ENCODE results near the gene CPNE8. TPM values are rescaled to one million over a fixed set of nuclear protein-coding genes. Genes with fewer than 3 reads are reported as not detected.

Gene CPNE8
- total RNA-seq, 2 donors from 2014 or later, result 4.8 to 5.9 TPM

DNA sequence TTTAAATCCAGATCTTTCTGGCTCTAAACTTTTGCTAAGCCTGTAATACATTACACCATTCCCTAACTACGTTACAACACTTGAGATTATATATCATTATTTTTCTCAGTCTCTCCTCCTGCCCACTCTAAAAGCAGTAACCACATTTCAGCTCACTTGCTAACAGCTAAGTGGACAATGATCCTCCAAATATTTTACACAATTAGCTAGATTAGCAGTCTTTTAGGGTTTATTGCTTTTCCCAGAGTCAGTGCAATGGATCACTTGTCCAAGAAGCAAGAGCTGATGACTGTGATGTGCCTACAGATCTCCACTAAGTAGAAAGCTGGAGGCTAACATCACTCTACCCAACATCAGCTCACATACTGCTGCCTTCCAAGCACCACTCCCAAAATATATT, 17.6 kb downstream of the CPNE8 start:
- H3K27me3 Mint-ChIP-seq, result no peaks in the 10 kb centered on the region

DNA sequence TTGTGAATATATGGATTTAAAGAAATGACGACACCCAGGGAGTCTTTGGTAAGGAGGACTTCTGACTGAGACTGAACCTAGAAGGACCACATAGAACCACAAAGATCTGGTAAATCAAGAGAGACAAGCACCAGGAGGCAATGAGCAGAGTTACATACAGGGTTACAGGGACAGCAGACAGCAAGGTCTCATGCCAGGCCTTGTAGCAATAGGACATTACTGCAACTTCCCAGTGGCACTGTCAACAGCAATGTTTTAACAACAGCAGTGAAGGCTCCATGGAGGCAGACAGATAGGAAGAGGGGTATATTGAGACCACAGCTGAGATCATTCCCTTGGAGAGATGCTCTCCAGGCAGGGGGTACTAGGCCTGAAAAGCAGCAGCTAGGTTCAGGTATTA, 18.5 kb downstream of the CPNE8 start:
- Mint-ChIP-seq H3K27me3 (no peaks in the 10 kb centered on the region), H3K27ac (no peak overlapping the region), H3K36me3 (ENCODE audit: low read depth) (no peaks in the 10 kb centered on the region), H3K4me1 (peaks cover 3% of the 10 kb centered on the region), H3K4me3 (no peak overlapping the region)
- no peaks in the 10 kb centered on the region for H3K9me3 ChIP-seq (ENCODE audit: control insufficient read depth, low read length, poor library complexity, severe bottlenecking)
- ATAC-seq (no peak), DNase-seq (no peak)

More for the DNA sequence above, 17.6 kb downstream of the CPNE8 start:
- ATAC-seq (no peak), DNase-seq (no peak)
- Mint-ChIP-seq H3K4me1 (peaks cover 6% of the 10 kb centered on the region), H3K36me3 (ENCODE audit: low read depth) (no peaks in the 10 kb centered on the region), H3K4me3 (no peak overlapping the region), H3K27ac (no peak overlapping the region)
- H3K9me3 ChIP-seq (ENCODE audit: control insufficient read depth, low read length, poor library complexity, severe bottlenecking), result no peaks in the 10 kb centered on the region

DNA sequence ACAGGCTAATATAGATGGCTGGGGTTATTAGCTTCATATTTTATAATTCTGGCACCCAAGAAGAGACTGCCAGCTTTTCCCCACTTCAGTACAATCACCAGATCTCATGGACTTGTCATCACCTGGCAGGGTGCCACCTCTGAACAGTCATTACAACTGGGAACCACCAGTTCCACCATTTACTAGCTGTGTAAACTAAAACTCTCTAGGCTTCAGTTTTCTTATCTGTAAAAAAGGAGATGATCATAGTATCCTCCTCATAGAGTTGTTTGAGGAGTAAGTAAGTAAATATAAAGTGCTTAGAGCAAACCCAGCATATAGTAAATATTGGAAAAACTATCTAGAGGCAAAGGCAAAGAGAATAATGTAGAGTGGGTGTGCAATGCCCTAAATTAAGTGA, 19.3 kb downstream of the CPNE8 start:
- ATAC-seq (no peak), DNase-seq (no peak)
- H3K27ac Mint-ChIP-seq, result no peak overlapping the region
- H3K9me3 ChIP-seq (ENCODE audit: control insufficient read depth, low read length, poor library complexity, severe bottlenecking), result no peaks in the 10 kb centered on the region
- no peaks in the 10 kb centered on the region for H3K36me3 Mint-ChIP-seq (ENCODE audit: low read depth)
- H3K4me3 Mint-ChIP-seq, result no peak overlapping the region
- H3K4me1 Mint-ChIP-seq, result no peaks in the 10 kb centered on the region
- no peaks in the 10 kb centered on the region for H3K27me3 Mint-ChIP-seq

DNA sequence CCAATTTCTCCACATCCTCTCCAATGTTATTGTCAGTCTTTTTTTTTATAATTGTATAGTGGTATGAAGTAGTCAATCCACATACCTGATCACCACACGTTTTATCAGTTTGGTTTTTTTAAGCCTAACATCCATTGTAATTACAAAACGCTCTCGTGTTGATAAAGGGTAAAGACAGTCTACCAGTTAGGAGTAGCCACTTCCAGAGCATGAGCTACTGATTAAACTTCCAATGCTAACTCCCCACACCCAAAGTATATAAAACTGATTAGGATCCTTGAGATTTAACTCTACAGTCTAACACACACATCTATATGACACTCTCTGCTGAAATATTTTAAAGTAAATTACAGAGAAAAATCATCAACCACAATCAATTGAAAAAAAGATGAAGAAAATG, 20.7 kb downstream of the CPNE8 start:
- no peaks in the 10 kb centered on the region for H3K4me1 Mint-ChIP-seq
- H3K9me3 ChIP-seq (ENCODE audit: control insufficient read depth, low read length, poor library complexity, severe bottlenecking), result no peaks in the 10 kb centered on the region
- H3K27ac Mint-ChIP-seq, result no peak overlapping the region
- no peaks in the 10 kb centered on the region for H3K27me3 Mint-ChIP-seq
- no peak overlapping the region for H3K4me3 Mint-ChIP-seq
- no peak for DNase-seq
- no peaks in the 10 kb centered on the region for H3K36me3 Mint-ChIP-seq (ENCODE audit: low read depth)
- no peak for ATAC-seq

DNA sequence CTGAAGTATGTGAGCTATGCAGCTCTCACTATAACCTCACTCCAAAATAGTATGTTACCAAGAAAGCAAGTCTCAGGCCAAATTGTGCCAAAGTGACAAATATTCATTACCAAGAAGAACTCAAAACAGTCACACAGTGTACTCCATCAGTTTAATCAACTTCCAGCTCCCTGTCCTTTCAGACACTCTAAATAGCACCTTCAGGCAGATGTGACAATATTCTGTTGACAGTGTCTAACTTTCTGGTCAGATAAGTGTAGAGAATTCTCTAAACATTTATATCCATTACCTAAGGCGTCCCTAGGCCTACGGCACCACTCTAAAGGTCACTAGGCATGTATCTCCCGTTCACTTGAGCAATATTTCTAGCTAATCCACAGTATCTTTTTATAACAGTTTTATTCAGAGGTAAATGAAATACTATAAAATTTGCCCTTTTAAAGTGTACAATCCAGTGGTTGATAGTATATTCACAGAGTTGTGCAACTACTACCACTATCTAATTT, 21.7 kb downstream of the CPNE8 start:
- no peaks in the 10 kb centered on the region for H3K9me3 ChIP-seq (ENCODE audit: control insufficient read depth, low read length, poor library complexity, severe bottlenecking)
- no peaks in the 10 kb centered on the region for H3K27me3 Mint-ChIP-seq
- H3K27ac Mint-ChIP-seq, result no peak overlapping the region
- H3K4me1 Mint-ChIP-seq, result no peaks in the 10 kb centered on the region
- no peak overlapping the region for H3K4me3 Mint-ChIP-seq
- no peak for ATAC-seq
- no peaks in the 10 kb centered on the region for H3K36me3 Mint-ChIP-seq (ENCODE audit: low read depth)
- DNase-seq, result no peak

DNA sequence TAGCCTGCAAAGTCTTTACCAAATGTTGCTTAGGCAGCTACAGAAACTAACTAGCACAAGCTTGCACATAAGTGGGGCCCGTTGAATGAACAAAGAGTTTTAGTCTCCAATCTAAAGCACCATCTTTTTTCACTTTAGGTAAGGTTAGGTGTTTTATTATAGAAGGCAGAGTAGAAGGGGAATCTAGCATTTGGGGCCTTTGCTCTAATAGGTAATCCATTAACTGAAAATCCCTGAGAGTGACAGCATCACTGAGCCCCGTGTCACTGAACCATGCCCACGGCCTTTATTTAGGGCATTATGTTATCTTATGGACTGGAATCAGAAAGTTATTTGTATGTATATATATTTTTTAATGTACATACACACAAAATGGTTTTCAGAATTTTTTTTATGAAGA, 25.1 kb downstream of the CPNE8 start:
- H3K9me3 ChIP-seq (ENCODE audit: control insufficient read depth, low read length, poor library complexity, severe bottlenecking), result no peaks in the 10 kb centered on the region
- no peaks in the 10 kb centered on the region for H3K36me3 Mint-ChIP-seq (ENCODE audit: low read depth)
- no peak overlapping the region for H3K27ac Mint-ChIP-seq
- H3K4me1 Mint-ChIP-seq, result no peaks in the 10 kb centered on the region
- H3K27me3 Mint-ChIP-seq, result no peaks in the 10 kb centered on the region
- no peak overlapping the region for H3K4me3 Mint-ChIP-seq
- DNase-seq (no peak), ATAC-seq (no peak)

DNA sequence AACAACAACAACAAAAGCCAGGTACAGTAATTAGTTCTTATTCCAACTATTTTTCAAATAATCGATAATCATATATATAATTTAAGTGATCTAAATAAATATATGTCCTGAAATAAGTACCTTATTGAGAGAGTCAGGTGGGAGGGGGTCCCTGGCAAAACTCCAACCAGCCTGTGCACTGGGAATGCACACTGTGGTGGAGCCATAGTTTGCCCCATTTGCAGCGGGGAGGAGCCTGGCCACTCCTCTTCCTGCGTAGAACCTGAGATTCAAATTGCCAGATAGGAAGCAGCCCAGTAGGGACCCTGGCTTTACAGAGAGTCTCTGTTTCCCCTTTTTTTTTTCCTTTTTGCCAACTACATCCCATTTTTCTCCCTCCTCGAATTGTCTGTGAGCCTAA, 26.4 kb downstream of the CPNE8 start:
- no peak for ATAC-seq
- no peak overlapping the region for H3K27ac Mint-ChIP-seq
- no peaks in the 10 kb centered on the region for H3K9me3 ChIP-seq (ENCODE audit: control insufficient read depth, low read length, poor library complexity, severe bottlenecking)
- no peak overlapping the region for H3K4me3 Mint-ChIP-seq
- no peaks in the 10 kb centered on the region for H3K27me3 Mint-ChIP-seq
- DNase-seq, result no peak
- no peaks in the 10 kb centered on the region for H3K4me1 Mint-ChIP-seq
- H3K36me3 Mint-ChIP-seq (ENCODE audit: low read depth), result no peaks in the 10 kb centered on the region

DNA sequence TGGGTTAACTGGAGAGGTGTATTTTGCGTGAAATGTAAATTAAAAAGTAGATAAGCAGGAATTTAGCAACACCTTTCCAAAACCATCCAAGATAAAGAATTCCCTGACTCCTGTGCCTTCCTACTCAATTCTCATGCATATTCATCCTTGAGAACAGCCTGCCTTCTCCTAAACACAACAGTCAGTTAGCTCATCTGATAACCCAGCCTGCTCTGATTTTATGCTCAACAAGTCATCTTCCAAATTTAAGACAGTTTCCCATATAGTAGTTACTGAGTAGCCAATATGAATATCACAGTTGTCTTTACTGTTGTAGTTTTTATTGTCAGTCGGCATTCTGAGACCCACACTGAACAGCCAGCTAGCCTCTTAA, 27.1 kb downstream of the CPNE8 start:
- H3K9me3 ChIP-seq (ENCODE audit: control insufficient read depth, low read length, poor library complexity, severe bottlenecking), result no peaks in the 10 kb centered on the region
- ATAC-seq, result no peak
- Mint-ChIP-seq H3K27me3 (no peaks in the 10 kb centered on the region), H3K36me3 (ENCODE audit: low read depth) (no peaks in the 10 kb centered on the region), H3K4me3 (no peak overlapping the region), H3K4me1 (no peaks in the 10 kb centered on the region), H3K27ac (no peak overlapping the region)
- no peak for DNase-seq

DNA sequence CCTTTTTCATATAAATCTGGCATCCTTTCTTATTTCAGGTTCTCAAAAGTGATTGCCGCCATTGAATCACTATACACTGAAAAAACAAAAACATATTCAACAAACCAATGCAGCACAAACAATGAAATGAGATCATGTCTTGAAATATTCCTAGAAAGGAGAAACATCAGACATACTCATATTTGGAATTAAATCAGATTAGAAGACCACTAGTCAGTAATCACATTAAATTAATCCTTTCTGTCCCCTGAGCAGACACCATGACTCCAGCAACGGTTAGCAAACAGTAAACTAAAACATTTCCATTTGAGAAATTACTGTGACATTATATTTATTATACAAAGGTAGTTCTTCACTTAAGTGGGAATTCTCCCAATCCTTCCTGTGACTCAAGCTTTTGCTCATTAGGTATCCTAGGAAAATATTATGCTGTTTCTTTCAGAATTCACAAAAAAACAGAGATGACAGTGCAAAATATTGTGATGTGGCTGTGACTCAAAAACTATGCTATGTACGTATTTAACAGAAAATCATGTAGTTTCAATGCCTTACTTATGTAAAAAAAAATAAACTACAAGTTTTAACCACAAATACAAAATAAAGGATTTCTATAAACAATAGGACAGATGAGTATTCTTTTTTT, 29.7 kb downstream of the CPNE8 start:
- H3K4me1 Mint-ChIP-seq, result no peaks in the 10 kb centered on the region
- DNase-seq (no peak), ATAC-seq (no peak)
- no peak overlapping the region for H3K4me3 Mint-ChIP-seq
- H3K27ac Mint-ChIP-seq, result no peak overlapping the region
- no peaks in the 10 kb centered on the region for H3K36me3 Mint-ChIP-seq (ENCODE audit: low read depth)
- no peaks in the 10 kb centered on the region for H3K27me3 Mint-ChIP-seq
- no peaks in the 10 kb centered on the region for H3K9me3 ChIP-seq (ENCODE audit: control insufficient read depth, low read length, poor library complexity, severe bottlenecking)

DNA sequence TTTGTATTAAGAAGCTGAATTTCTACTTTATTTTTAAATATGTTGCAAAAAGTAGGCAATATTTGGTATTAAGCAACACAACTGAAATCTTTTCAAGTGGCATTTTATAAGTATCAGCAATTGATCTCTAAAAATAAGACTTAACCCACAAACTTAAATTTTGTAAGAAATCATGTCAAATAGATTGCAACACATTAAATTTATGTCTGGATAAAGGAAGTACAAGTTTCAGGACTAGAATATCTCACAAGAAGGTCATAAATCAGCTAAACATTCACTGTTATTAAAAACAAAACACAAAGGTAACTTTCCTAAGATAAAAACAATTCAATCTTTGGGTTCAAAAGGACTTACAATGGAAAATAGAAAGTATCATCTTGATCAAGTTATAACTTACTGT, 32.8 kb downstream of the CPNE8 start:
- Mint-ChIP-seq H3K27me3 (no peaks in the 10 kb centered on the region), H3K4me1 (no peaks in the 10 kb centered on the region), H3K36me3 (ENCODE audit: low read depth) (no peaks in the 10 kb centered on the region), H3K27ac (no peak overlapping the region), H3K4me3 (no peak overlapping the region)
- DNase-seq, result no peak
- no peak for ATAC-seq
- no peaks in the 10 kb centered on the region for H3K9me3 ChIP-seq (ENCODE audit: control insufficient read depth, low read length, poor library complexity, severe bottlenecking)

DNA sequence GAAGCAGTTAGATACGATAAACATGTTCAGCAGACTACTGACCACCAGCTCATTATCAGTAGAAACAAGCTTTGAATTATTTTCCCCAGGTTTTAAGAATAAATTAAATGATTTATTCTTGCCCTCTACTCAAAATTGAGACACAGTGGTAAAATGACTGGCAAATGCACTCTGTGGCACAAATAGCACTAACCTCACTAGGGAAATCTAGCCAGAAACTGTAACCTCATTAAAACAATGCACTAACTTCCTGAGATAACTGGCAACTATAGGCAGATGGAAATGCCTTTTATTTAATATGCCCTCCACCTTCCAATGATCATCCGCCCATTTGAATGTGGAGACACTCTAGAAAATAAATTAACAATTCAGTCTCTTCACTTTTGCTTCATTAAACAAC, 33.2 kb downstream of the CPNE8 start:
- DNase-seq (no peak), ATAC-seq (no peak)
- H3K9me3 ChIP-seq (ENCODE audit: control insufficient read depth, low read length, poor library complexity, severe bottlenecking), result no peaks in the 10 kb centered on the region
- H3K4me1 Mint-ChIP-seq, result no peaks in the 10 kb centered on the region
- H3K27ac Mint-ChIP-seq, result no peak overlapping the region
- H3K4me3 Mint-ChIP-seq, result no peak overlapping the region
- no peaks in the 10 kb centered on the region for H3K36me3 Mint-ChIP-seq (ENCODE audit: low read depth)
- no peaks in the 10 kb centered on the region for H3K27me3 Mint-ChIP-seq

DNA sequence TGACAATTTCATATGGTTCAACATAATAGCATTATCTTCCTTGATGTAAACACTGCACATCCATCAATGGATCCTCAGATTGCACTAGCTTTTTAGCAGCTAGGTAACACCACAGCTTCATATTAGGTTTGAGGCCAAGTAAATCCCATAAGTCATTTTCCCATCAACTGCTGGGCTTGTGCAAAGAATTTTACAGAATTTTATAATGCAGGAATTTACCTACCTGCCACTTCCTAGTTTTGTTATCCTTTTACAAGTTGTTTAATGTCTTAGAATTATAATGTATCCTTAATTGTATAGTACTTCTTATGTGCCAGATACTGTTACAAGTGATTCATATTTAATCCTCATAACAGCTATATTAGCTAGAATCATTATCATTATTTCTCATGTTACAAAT, 36.4 kb downstream of the CPNE8 start:
- no peak for DNase-seq
- no peak for ATAC-seq

DNA sequence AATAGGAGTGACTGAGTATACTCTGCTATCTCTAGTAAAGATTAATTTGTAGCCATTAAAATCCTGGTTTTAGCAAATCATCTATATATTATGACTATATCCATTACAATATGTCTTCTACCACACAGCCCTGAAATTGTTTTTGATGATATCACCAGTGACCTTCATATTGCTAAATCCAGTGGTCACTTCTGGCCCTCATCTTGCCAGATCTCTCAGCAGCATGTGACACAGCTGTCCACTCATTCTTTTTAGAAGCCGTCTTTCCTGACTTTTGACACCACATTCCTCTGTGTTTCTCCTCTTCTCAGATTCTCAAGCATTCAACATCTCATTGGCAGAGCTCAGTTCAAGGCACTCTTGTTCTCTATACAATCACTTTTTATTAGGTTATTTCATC, 54.9 kb downstream of the CPNE8 start:
- DNase-seq, result no peak
- Mint-ChIP-seq H3K4me3 (no peak overlapping the region), H3K4me1 (peaks cover 2% of the 10 kb centered on the region), H3K27me3 (no peaks in the 10 kb centered on the region), H3K36me3 (ENCODE audit: low read depth) (peaks cover 2% of the 10 kb centered on the region), H3K27ac (no peak overlapping the region)
- no peaks in the 10 kb centered on the region for H3K9me3 ChIP-seq (ENCODE audit: control insufficient read depth, low read length, poor library complexity, severe bottlenecking)
- no peak for ATAC-seq

More for the DNA sequence above, 36.4 kb downstream of the CPNE8 start:
- H3K9me3 ChIP-seq (ENCODE audit: control insufficient read depth, low read length, poor library complexity, severe bottlenecking), result no peaks in the 10 kb centered on the region
- Mint-ChIP-seq H3K4me1 (no peaks in the 10 kb centered on the region), H3K36me3 (ENCODE audit: low read depth) (no peaks in the 10 kb centered on the region), H3K4me3 (no peak overlapping the region), H3K27me3 (no peaks in the 10 kb centered on the region), H3K27ac (no peak overlapping the region)

DNA sequence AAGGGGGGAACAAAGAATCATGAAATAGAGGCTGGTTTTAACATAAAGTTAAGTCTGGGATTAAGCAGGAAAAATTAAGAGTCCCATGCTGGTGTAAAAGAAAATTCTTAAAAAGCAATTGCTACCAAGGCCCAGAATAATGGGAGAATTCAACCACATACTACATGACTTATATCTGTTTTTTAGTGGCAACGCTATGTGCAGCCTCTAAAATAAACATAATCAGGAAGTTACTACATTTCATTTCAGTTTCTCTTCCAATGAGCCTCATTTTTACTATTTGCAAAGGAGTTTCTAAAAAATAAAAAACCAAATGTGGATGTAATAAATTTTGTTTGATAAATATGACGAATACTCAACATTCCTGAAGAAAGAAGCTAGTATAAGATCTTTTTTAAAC, 58.1 kb downstream of the CPNE8 start:
- H3K9me3 ChIP-seq (ENCODE audit: control insufficient read depth, low read length, poor library complexity, severe bottlenecking), result no peaks in the 10 kb centered on the region
- H3K27ac Mint-ChIP-seq, result no peak overlapping the region
- DNase-seq, result no peak
- peaks cover 2% of the 10 kb centered on the region for H3K36me3 Mint-ChIP-seq (ENCODE audit: low read depth)
- no peak for ATAC-seq
- peaks cover 2% of the 10 kb centered on the region for H3K4me1 Mint-ChIP-seq
- H3K27me3 Mint-ChIP-seq, result no peaks in the 10 kb centered on the region
- H3K4me3 Mint-ChIP-seq, result no peak overlapping the region
